GM19452 (cell line): ENCODE data around the gene OLFM1.

Source experiments
- ATAC-seq: cut with Tn5 transposase; IDR thresholded peaks from one replicate; pipeline ENCODE4 v1.9.1; 2021; ENCODE audit not compliant: unreplicated experiment

Gene OLFM1

DNA sequence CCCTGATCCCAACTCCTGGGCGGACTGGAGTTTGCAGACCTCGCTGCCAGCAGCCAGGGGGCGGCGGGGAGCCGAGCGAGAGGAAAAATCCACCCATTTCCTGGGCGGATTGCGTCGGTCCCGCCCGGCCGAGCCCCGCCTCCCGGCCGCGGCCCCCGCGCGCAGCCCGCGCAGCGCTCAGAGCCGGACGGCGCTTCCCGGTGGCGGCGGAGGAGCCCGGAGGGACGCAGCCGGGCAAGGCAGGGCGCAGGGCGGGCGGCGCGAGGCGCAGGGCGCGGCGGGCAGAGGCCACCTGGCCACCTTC is at the start of gene OLFM1:
Gene OLFM1, plus strand, starts transcription at position 180 of the 304 bp plus-strand sequence. CDS start 322 bp downstream, outside the sequence.
- no peak for ATAC-seq

DNA sequence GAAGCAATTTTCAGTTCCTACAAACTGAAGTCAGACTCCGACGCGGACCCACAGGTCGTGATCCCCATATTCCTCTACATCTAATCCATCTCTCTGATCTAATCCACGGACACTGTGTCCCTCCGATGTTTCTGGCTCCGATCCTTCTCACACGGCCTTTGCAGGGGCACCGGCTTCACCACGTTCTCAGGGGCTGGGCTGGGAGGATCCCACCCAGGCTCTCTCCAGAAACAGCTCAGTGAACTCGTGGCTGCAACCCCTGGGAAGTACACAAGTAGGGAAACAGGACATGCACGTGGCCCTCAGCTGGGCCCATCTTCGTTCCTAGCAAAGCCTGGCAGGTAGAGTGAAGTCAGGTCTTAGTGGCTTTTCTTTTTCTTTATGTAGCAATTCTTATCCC is 49.1 kb upstream of the OLFM1 start:
- ATAC-seq, result no peak

DNA sequence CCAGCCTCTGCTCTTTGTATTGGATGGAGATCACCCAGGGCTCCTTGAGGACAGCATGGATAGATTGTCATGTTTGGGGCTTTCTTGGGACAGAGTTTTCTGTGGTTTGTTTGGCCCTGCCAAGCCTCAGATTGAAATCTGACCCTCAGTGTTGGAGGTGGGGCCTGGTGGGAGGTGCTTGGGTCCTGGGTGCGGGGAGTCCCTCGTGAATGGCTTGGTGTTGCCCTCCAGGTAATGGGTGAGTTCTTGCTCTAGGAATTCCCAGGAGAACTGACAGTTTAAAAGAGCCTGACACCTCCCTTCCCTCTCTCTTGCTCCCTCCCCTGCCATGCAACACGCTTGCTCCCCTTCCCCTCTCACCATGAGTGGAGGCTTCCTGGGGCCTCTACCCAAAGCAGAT is 48.6 kb upstream of the OLFM1 start:
- no peak for ATAC-seq

DNA sequence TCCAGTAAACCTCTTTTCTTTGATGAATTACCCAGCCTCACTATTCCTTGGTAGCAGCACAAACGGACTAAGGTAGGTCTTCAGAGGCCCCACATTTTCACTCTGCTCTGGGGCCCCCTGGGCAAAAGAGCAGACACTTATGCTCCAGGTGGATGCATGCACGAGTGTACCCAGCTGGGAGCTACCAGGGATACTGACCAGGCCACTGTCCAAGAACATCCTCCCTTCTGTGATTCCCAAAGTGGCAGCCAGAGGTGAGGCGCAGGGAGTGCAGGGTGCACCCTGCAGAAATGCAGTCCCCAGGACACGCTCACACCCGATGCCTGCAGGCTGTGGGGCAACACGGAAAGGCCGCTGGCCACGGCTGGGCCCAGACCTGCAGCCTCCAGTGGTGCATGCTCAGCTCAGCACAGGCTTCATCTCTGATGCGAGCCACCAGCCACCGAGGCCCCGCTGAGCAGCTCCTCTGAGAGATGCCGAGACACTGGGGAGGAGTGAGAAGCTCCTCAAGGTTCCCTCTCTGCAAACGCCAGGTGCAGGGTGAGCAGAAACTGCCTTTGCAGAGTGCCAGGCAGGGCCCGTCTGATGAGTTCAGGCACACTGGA is 48.1 kb upstream of the OLFM1 start:
- no peak for ATAC-seq

DNA sequence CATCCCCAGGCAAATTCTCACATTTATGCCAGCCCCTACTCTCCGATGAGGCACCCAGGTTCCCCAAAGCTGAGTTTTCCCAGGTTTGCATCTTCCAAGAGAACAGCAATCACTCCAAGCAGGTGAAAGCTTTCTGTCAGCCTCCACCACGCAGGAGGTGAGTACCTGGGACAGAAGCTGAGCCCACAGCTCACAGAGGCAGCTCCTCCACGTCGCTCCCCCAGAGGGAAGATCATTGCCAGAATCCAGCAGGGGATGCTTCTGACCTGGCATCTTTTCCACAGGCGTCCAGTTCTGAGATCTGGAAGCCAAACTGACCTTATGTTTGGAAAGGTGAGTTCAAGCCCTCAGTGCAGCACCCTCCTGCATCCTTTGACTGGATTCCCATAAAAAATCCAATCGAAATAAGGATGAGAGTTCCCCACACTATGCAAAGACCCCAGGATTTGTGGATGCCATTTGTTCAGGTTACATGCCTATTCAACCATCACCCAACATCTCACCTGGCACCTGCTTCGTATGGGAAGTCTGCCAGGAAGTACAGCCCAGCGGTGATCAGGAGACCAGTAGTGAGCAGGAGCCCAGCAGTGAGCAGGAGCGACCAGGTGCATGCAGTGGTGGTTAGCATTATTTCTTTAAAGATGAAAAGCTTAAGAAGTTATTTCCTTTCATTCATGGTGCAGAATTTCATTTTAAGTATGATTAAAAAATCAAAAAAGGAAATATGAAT is 47.4 kb upstream of the OLFM1 start:
- no peak for ATAC-seq

DNA sequence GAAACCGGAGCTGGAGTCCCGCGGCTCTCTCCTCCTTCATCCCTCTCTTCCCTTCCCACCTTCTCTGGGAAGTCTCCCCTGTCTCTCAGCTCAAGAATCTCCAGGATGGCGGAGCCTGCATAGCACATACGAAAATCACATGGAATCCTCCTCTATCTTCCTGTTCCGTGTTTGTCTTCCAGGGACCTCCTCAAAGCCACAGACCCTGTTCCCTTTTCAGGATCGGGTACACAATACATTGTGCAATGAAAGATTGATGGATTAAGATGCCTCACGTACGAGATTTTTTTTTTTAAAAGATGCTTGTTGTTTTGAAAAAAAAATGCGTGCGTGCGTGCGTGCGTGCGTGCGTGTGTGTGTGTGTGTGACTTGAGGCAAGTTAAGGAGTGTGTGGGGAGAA is 46.6 kb upstream of the OLFM1 start:
- ATAC-seq, result no peak

DNA sequence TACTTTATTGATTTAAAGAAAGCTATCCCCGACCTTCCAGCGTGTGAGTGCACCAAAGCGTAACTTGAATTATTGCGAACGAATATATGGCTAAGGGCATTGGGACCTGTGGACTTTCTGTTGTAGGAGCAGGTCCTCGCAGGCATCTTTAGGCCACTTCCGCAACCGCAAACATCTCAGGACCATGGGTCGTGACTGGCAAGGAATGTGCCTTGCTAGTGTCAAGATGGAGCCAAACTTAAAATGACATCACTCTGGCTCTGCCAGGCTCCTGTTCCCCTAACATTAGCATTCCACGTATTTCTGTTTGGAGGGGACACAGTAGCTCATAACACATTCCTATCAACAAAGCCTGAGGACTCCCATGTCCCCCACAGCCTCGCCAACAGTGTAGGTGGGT is 44.1 kb upstream of the OLFM1 start:
- no peak for ATAC-seq

DNA sequence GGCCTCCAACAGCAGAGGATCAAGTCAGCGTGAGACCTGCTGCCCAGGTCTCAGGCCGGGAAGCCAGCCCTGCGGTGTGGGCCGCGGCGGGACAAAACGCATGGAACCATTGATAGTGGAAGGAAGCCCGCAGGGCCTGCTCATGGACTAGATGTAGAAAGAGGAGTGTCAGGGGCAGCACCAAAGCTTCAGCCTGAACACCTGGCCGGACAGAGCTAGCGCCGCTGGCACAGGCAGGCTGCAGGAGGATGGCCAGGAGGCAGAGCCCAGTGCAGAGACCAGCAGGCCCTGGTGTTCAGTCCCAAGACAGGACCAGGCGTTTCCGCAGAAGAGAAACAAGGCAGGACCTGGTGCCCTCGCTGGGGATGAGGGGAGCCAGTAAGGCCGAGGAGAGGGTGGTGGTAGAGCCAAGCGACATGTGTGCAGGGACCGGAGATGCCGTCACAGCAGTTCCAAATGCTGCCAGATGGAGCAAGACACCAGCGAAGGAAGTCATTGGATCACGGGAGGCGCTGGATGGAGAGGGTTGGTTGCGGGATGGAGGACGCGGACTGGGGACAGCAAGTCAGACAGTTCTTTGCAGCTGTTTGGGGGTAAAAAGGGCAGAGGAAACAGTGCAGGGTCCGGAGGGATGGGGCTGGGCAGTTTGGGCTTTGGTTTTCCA is 42.1 kb upstream of the OLFM1 start:
- no peak for ATAC-seq

DNA sequence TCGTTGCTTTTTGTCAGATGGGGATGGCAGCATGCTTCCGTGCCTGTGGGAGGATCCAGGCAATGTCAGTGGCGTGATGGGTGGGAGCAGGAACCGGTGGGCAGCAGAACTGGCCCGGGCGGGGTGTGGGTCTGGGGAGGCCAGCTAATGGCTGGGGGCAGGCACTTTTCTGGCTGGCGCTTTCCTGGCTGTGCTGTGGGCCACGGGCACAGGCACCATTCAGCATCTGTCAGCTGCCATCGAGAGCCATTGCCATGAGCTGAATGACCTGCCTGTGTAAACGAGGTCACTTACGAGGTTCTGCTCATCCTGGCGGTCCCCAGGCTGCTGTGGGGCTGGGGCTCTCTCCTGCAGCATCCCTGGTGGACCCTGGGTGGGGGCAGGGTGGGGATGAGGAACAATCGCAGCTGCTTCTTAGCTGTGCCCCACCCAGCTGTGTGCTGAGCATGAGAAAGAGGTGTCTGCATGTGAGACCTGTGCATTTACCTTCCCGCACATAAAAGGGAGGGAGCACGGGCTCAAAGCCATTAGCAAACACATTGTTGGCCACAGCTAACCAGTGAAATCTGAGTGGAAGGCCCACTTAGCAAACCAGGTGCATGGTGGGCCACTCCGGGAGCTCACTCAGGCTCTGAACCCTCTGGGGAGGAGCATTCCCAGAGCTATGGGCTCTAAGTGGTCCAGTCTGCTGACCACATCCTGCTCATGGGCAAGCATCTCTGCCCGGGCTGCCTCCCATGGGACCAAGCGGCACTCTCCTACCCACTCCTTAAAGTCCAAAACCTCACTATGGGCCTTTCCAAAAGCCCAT is 41.3 kb upstream of the OLFM1 start:
- ATAC-seq, result no peak

DNA sequence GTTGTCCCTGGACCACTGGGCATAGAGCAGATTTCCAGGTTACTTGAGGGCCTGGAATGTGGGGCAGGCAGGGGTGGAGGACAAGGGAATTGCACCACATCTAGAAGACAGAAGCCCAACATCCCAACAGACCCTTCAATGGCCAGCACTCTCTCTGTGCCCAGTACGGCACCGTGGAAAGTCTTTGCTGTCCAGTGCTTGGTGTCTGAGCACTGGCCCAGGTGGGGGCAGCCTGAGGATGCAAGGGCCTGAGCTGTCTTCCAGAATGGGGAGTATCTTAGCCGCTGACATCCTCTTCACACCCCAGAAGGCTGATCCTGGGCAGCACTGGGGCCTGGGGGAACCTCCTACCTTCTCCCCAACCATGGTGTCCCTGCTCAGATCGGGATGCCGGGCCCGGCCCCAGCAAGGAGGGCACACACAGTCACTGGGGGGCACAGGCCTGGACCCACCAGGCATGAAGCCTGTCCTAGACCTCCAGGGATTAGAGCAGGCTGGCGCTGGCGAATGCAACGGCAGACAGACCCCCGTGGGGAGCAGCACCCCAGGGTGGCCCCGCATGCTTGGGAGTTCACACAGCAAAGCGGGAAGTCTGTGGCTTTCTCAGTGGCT is 40.6 kb upstream of the OLFM1 start:
- no peak for ATAC-seq

DNA sequence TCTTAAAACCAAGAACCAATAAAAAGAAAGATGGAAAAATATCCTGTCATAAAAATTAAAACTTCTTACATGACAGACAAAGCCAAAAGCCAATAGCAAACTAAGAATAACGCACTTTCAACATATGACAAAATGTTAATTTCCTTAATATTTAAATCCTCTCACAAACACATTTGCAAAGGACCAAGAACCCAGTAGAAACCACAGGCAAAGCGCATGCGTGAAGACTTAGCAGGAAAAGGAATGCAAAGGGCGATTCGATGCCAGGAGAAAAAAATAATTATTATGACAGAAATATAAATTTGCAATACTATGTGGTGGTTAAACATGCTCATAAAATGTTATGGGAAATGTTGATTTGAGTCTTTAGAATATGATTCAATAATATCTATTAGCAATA is 39.9 kb upstream of the OLFM1 start:
- ATAC-seq, result no peak

DNA sequence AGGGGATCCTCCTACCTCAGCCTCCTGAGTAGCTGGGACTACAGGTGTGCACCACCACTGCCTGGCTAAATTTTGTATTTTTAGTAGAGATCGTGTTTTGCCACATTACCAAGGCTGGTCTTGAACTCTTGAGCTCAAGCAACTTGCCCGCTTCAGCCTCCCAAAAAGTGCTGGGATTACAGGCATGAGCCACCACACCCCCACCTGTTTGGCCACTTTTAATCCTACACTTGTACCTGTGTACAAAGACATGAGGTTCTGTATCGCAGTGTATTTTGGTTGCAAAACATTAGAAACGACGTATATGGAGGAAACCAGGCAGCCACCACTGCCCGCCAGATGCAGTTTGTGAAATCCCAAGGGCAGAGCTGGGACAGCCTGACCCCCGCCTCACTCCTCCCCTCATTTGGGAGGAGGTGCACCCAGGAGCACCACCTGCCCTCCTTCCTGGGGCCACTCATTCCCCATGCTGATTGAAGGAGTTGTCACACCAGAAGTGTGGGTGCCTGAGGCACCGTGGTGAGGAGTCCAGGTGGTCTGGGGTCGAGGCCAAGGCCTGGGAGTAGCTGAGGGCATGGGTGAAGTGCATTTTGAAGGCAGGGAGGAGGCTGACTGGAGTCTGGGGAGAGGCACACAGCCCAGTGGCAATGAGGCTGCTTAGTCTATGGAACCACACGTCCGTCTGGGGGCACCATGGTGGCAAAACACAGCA is 39.3 kb upstream of the OLFM1 start:
- ATAC-seq, result no peak

DNA sequence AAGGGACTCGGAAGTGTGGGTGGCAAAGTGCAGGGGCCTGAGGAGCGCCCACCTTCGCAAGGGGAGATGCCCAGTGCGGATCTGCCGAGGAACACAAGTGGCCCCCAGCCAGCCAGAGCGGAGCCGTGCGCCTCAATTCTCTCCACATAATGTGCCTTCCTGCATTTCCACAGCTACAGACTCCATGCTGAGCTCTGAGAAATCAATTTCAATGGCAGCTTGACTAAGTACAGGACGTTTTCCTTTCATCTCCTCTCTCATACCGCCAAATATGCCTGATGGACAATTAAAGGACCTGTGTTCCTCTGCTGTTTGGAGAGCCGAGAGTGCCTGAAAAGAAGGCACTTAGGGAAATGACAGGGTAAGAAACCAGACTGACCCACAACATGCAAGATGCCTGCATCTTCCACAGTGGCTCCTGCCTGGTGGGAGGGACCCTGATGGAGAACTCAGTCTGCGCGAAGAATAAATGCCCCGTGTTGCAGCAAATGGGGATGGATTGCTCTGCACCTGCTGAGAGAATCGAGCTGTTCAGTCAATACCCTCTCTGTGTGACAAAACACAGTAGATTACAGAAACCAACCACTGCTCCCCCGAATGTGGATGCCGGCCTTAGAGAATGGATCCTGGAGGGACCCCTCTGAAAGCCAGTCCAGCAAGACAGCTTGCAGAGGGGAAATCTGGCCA is 38.6 kb upstream of the OLFM1 start:
- ATAC-seq, result no peak

DNA sequence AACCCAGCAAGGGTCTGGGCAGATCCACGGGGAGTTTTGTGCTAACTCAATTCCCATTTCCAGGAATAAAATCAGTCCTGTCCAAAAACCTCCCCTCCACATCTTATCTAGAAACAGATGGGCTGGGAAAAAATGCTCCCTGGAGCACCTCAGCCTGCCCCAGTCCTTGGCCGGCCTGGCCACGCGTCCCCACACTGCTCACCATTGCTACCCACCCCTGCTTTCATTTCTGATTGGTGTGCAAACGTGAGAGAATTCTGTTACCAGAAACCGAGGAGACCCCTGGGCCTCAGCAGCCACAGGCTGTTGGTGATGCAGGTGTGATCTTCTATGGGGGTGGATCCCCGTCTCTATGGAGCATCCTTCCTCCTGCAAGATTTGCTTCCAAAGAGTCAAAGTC is 38.0 kb upstream of the OLFM1 start:
- no peak for ATAC-seq

DNA sequence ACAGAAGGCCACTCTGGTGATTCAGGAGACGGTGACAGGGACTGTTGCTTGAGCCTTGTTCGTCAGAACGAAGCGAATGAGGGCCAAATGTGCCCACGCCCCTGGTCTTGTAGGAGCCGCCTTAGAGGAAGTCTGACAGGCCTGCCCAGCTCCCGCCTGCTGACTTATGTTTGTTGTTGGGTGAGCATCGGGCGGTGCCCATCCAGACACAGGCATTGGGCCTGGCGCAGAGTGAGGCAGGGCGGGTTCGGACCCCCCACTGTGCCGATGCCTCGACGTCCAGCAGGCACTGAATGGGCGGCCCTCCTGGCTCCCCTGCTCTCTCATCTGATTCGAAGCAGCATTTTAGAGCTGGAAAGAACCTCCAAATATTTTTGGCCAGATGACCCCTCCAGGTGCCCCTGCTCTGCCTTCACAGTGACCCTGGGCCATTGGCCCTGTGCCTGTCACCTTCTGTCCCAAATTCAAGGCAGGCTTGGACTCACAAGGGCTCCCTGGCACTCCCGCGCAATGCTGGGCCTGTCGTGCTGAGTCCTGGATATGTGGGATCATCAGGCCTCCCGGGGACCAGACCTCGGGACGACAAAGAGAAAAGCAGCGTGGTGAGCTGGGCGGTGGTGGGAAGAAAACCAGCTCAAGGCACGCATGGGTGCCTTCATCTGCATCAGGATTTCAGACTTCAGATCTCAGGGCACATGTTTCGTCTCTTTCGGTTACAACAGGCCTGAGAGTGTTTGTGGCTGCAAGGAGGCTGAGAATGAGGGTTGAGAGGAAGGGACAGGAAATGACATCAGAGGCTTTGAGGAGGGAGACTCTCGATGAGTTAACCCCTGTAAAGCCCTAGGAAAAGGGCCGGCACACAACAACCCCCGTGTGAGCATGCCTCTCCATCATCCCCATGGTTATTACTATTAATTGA is 37.1 kb upstream of the OLFM1 start:
- no peak for ATAC-seq

DNA sequence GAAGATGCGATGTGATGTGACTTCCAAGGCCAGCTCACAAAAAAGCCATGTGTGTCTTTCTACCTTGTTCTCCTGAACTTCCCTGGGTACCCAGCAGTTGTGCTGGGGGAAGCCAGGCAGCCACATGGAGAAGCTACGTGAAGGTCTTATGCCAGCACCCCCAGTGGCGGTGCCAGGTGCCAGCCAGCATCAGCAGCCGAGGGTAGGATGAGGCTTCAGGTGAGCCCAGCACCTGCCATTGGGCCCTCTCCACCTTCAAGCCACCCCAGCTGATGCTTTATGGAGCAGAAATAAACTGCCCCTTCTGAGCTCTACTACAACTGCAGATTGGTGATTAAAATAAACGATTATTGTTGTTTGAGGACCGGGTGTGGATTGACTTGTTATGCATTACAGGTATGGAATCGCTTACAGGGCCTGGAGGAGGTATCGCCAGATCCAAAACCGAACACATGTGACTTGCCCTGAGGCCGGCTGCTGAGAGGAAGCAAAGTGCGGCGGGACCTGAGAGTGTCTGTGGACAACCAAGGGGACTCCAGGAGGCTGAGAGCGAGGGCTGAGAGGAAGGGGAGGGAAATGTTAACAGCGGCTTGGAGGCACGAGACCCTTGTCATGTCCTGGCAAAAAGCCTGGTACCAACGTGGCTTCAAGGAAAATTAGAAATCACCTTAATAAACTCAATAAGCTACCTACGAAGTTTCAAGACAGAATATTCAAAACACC is 36.0 kb upstream of the OLFM1 start:
- ATAC-seq, result no peak

DNA sequence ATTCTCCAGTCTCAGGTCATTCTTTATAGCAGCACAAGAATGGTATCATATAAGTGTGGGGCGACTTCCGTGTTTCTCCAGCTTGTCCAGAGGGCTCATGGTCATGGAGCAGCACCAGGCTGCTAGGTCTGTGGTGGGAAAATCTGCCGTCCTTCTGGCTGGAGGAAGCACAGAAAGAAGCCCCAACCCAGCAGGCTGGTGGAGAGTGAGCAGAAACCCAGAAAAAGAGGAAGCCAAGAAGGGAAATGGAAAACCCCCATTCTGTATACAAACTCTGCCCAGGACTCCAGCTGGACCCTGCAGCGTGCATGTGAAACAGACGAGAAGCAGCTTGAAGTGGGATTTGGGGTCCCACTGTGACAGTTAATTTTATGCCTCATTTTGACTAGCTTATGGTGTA is 34.3 kb upstream of the OLFM1 start:
- ATAC-seq, result no peak

DNA sequence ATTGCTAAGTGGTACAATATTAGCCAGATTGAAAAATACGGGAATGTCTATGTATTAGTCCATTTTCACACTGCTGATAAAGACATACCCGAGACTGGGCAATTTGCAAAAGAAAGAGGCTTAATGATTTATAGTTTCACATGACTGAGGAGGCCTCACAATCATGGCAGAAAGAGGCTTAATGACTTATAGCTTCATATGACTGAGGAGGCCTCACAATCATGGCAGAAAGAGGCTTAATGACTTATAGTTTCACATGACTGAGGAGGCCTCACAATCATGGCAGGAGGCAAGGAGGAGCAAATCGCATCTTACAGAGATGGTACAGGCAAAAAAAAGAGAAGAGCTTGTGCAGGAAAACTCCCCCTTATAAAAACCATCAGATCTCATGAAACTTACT is 32.3 kb upstream of the OLFM1 start:
- no peak for ATAC-seq
